A549 (cell line): ENCODE measurements around the gene AKR1C1. TPM values are rescaled to one million over a fixed set of nuclear protein-coding genes. Genes with fewer than 3 reads are reported as not detected.

ENCODE experiments used
- ATAC-seq, 2 experiments: fragments of 200-7000 bp in 1 of 2; fragments of >200 bp in 1 of 2; cut with Nextera tagmentation in 1 of 2; cut with Tn5 transposase in 1 of 2; 3 replicates each; pipeline versions ENCODE4 v1.8.0 to v1.9.1; 2018 to 2020; ENCODE audit warnings: mild to moderate bottlenecking in 1 of 2, moderate library complexity in 1 of 2
- CTCF ChIA-PET: fragments of 300-600 bp; sonication (Branson Sonifier 250); formaldehyde crosslinking; extraction: SDS; loops from one replicate; lab custom pipeline; 2021; ENCODE audit warnings: antibody characterized with exemption, inconsistent platforms; lab: Yijun Ruan, JAX
- POLR2A ChIA-PET: fragments of 350-600 bp; formaldehyde crosslinking; extraction: SDS; loops from one replicate; lab custom pipeline; 2021; ENCODE audit warnings: antibody characterized with exemption, inconsistent platforms; lab: Yijun Ruan, JAX
- DNase-seq, 2 experiments: peaks; one replicate each; pipeline versions ENCODE4 v3.0.0 to v3.0.0-alpha.2; 2011 to 2016; ENCODE audit warnings: low read depth in 1 of 2, low spot score in 1 of 2
- FAIRE-seq: peaks from 2 replicates; lab custom pipeline; 2011; peaks lifted over from hg19 to GRCh38; lab: Jason Lieb, UNC
- H3K27ac ChIP-seq, 2 experiments: fragments of >200 bp; sonication (Bioruptor Twin); formaldehyde crosslinking; 3 replicates each; pipeline ENCODE4 v1.5.1; 2016 to 2017
- H3K4me1 ChIP-seq: fragments of >200 bp; sonication (Bioruptor Twin); formaldehyde crosslinking; 3 replicates; pipeline ENCODE4 v1.6.1; 2016
- H3K4me2 ChIP-seq: fragments of >200 bp; sonication (Bioruptor Twin); formaldehyde crosslinking; 3 replicates; pipeline ENCODE4 v1.6.1; 2016
- H3K4me3 ChIP-seq: fragments of >200 bp; sonication (Bioruptor Twin); formaldehyde crosslinking; 3 replicates; pipeline ENCODE4 v1.5.1; 2016
- H3K9me3 ChIP-seq: fragments of >200 bp; sonication (Bioruptor Twin); formaldehyde crosslinking; 3 replicates; pipeline ENCODE4 v1.6.1; 2016
- CBX8 ChIP-seq: fragments of 200-600 bp; sonication (generic); IDR thresholded peaks from 2 replicates; pipeline ENCODE4 v1.6.1; 2016
- CHD2 ChIP-seq: fragments of 150-350 bp; IDR thresholded peaks from 2 replicates; pipeline ENCODE4 v1.6.1; 2014; ENCODE audit warnings: low read length; ENCODE audit not compliant: partially characterized antibody
- CHD4 ChIP-seq: fragments of 200-600 bp; sonication (generic); IDR thresholded peaks from 2 replicates; pipeline ENCODE4 v1.6.1; 2016; ENCODE audit warnings: antibody characterized with exemption, mild to moderate bottlenecking, borderline replicate concordance
- EHF ChIP-seq: fragments of 250-450 bp; sonication (Bioruptor Pico); IDR thresholded peaks from 2 replicates; pipeline ENCODE4 v1.5.0; 2020; ENCODE audit warnings: mild to moderate bottlenecking
- EHMT2 ChIP-seq: fragments of 200-600 bp; sonication (generic); IDR thresholded peaks from 2 replicates; pipeline ENCODE4 v1.6.1; 2016; ENCODE audit warnings: antibody characterized with exemption, low read depth, mild to moderate bottlenecking, moderate library complexity
- EP300 ChIP-seq, 2 experiments: fragments of >200 bp; sonication (Bioruptor Twin); formaldehyde crosslinking; IDR thresholded peaks; 2 replicates in 1 of 2; 3 replicates in 1 of 2; pipeline ENCODE4 v1.6.1; 2016 to 2017
- HMGXB4 ChIP-seq: fragments of 250-450 bp; sonication (Bioruptor Pico); IDR thresholded peaks from 2 replicates; pipeline ENCODE4 v1.5.0; 2021; ENCODE audit warnings: mild to moderate bottlenecking, moderate library complexity, borderline replicate concordance
- HOXB5 ChIP-seq: fragments of 250-450 bp; sonication (Bioruptor Pico); IDR thresholded peaks from 2 replicates; pipeline ENCODE4 v1.5.0; 2020; ENCODE audit warnings: mild to moderate bottlenecking, moderate library complexity
- JUN ChIP-seq, 2 experiments: fragments of >200 bp; sonication (Bioruptor Twin); formaldehyde crosslinking; IDR thresholded peaks; 2 replicates in 1 of 2; 3 replicates in 1 of 2; pipeline ENCODE4 v1.6.1; 2016 to 2017
- JUNB ChIP-seq: fragments of >200 bp; sonication (Bioruptor Twin); formaldehyde crosslinking; IDR thresholded peaks from 2 replicates; pipeline ENCODE4 v1.6.1; 2016
- KDM1A ChIP-seq: fragments of 200-600 bp; sonication (generic); IDR thresholded peaks from 2 replicates; pipeline ENCODE4 v1.6.1; 2016; ENCODE audit warnings: low read depth, mild to moderate bottlenecking
- MYC ChIP-seq: IDR thresholded peaks from 2 replicates; pipeline ENCODE4 v1.6.1; 2012; ENCODE audit warnings: mild to moderate bottlenecking, inconsistent platforms, low read length, improper control_type of control experiment, borderline replicate concordance
- NPAS2 ChIP-seq: fragments of 250-450 bp; sonication (Bioruptor Pico); IDR thresholded peaks from 2 replicates; pipeline ENCODE4 v1.8.0; 2022; ENCODE audit warnings: mild to moderate bottlenecking, moderate library complexity, borderline replicate concordance
- PBX3 ChIP-seq: IDR thresholded peaks from 2 replicates; pipeline ENCODE4 v1.6.1; 2012
- PHF8 ChIP-seq: fragments of 200-600 bp; sonication (generic); IDR thresholded peaks from 2 replicates; pipeline ENCODE4 v1.6.1; 2016; ENCODE audit warnings: low read depth, mild to moderate bottlenecking, antibody characterized with exemption, moderate library complexity, borderline replicate concordance
- POLR2A ChIP-seq: IDR thresholded peaks from 2 replicates; pipeline ENCODE4 v1.6.1; 2012; ENCODE audit warnings: mild to moderate bottlenecking, low read length
- POLR2AphosphoS2 ChIP-seq: conservative IDR thresholded peaks from 2 replicates; pipeline ENCODE4 v1.6.1; 2012; ENCODE audit warnings: low read length, improper control_type of control experiment, inconsistent platforms
- RCOR1 ChIP-seq: fragments of 150-350 bp; IDR thresholded peaks from 2 replicates; pipeline ENCODE4 v1.6.1; 2014; ENCODE audit warnings: antibody characterized with exemption, low read length, low read depth
- RFX5 ChIP-seq: fragments of 450-650 bp; IDR thresholded peaks from 2 replicates; pipeline ENCODE4 v1.7.1; 2014; ENCODE audit warnings: antibody characterized with exemption, mild to moderate bottlenecking, moderate library complexity
- RNF2 ChIP-seq: fragments of 200-600 bp; sonication (generic); IDR thresholded peaks from 2 replicates; pipeline ENCODE4 v1.6.1; 2016; ENCODE audit warnings: low read depth, mild to moderate bottlenecking, antibody characterized with exemption, moderate library complexity, borderline replicate concordance
- SMC3 ChIP-seq: fragments of >200 bp; sonication (Bioruptor Twin); formaldehyde crosslinking; IDR thresholded peaks from 3 replicates; pipeline ENCODE4 v1.6.1; 2018; ENCODE audit warnings: inconsistent platforms
- SREBF2 ChIP-seq: fragments of 450-650 bp; IDR thresholded peaks from 2 replicates; pipeline ENCODE4 v1.6.1; 2014; ENCODE audit warnings: mild to moderate bottlenecking, moderate library complexity
- TFCP2L1 ChIP-seq: fragments of 250-450 bp; sonication (Bioruptor Pico); IDR thresholded peaks from 2 replicates; pipeline ENCODE4 v1.5.0; 2021; ENCODE audit warnings: mild to moderate bottlenecking
- TP53 ChIP-seq: fragments of 250-450 bp; sonication (Bioruptor Pico); IDR thresholded peaks from 2 replicates; pipeline ENCODE4 v1.5.0; 2021; ENCODE audit warnings: mild to moderate bottlenecking, moderate library complexity
- ZFP36 ChIP-seq: fragments of 450-650 bp; IDR thresholded peaks from 2 replicates; pipeline ENCODE4 v1.6.1; 2014; ENCODE audit warnings: borderline replicate concordance; ENCODE audit not compliant: partially characterized antibody
- ZSCAN20 ChIP-seq: fragments of 250-450 bp; sonication (Bioruptor Pico); IDR thresholded peaks from 2 replicates; pipeline ENCODE4 v1.8.0; 2022; ENCODE audit warnings: mild to moderate bottlenecking, moderate library complexity
- WGBS: methylation state at CpG from one replicate; pipeline ENCODE4 v1.1.6; 2017; ENCODE audit errors: missing lambda C conversion rate; 5-methylcytosine and 5-hydroxymethylcytosine counted together
- polyA plus RNA-seq, 4 experiments: library from polyadenylated mRNA; depleted of rRNA in 3 of 4; stranded (reverse); fragments of >200 nt; fragmentation: RNase III in 1 of 4; extraction: RNeasy Plus Mini Kit Qiagen cat#74134 plus additional on column Dnase treatment in 1 of 4; gene quantifications; 2 replicates in 3 of 4; 3 replicates in 1 of 4; pipeline ENCODE4 v1.2.3, GENCODE V29; 2011 to 2017
- TF ChIP-seq, protein P1 (sequence below): fragments of 250-450 bp; sonication (Bioruptor Pico); IDR thresholded peaks from 2 replicates; pipeline ENCODE4 v1.5.0; 2020; ENCODE audit warnings: low read depth, mild to moderate bottlenecking, moderate library complexity
- TF ChIP-seq, protein P2 (sequence below): IDR thresholded peaks from 2 replicates; pipeline ENCODE4 v1.6.1; 2012
- TF ChIP-seq, protein P3 (sequence below): fragments of 200-600 bp; sonication (generic); IDR thresholded peaks from 2 replicates; pipeline ENCODE4 v1.6.1; 2016; ENCODE audit warnings: antibody characterized with exemption, mild to moderate bottlenecking, moderate library complexity
- TF ChIP-seq, protein P4 (sequence below): fragments of >200 bp; sonication (Bioruptor Twin); formaldehyde crosslinking; IDR thresholded peaks from 3 replicates; pipeline ENCODE4 v1.5.1; 2016

AKR1C1 gene
- polyA plus RNA-seq, 2 of the 4 experiments (the other 2 are of a cell fraction), result 970 to 1,148 TPM

DNA sequence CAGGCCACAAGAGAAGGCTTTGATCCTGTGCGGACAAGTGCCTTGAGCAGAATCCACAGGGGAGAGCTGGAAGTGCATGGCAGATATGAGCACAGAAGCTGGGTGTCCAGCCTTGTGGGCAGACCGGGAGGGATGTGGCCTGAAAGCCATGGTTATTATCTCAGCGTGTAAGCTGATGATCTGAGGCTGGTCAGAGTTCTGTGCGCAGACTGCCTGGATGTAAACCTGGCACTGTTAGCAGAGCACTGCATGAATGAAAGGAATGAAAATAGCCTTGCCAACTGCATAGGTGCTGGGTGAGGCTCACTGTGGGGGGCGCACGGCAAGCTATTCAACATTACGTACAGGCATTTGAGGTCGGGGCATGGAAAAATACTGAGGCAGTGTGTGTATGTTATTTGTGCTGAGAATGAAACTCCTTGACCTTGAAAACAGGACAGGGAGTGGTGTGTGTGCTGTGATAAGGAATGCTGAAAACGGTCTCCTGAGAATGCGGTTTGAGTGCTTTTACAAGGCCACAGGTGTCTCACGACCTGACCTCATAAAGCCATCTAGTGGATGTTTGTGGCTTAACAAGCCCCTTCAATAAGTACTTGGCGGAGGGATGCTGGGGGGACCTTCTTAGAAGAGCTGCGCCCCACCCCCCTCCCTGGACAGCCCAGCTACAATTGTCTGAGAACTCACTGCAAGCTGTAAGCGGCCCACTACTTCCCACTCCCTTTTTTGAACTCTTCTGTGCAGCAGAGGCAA, 18.7 kb downstream of the AKR1C1 start:
- H3K4me3 ChIP-seq, result no peak overlapping the region
- peak overlapping the region; percentile 58 for H3K4me2 ChIP-seq
- ChIA-PET CTCF (interaction anchor here (0.6 to 6.1 kb wide), 22 partner anchors 15 to 453 kb away, joined by 3 to 148 read pairs (median 4); partner anchors contain the start of gene AKR1E2), POLR2A (interaction anchor here (0.7 to 4.5 kb wide), 6 partner anchors 19 to 167 kb away, joined by 3 to 55 read pairs (median 3); partner anchors contain the start of gene AKR1C1)
- no peak for FAIRE-seq
- WGBS, result 9% methylated on average over 14 of the region's 14 CpGs
- peaks cover 81% of the 10 kb centered on the region for H3K4me1 ChIP-seq
- H3K9me3 ChIP-seq, result no peaks in the 10 kb centered on the region
- ATAC-seq, result peak; percentile 1 to 7
- DNase-seq, result peak in 1 of 2 experiments; percentile 94
- peak overlapping the region; percentile 81 to 93 for H3K27ac ChIP-seq
- no peak for TF ChIP-seq CBX8
- TF ChIP-seq, protein P1, sequence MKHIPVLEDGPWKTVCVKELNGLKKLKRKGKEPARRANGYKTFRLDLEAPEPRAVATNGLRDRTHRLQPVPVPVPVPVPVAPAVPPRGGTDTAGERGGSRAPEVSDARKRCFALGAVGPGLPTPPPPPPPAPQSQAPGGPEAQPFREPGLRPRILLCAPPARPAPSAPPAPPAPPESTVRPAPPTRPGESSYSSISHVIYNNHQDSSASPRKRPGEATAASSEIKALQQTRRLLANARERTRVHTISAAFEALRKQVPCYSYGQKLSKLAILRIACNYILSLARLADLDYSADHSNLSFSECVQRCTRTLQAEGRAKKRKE (CRISPR knock-in tag), result no peak
- no peak for TF ChIP-seq SREBF2
- TF ChIP-seq HOXB5 (CRISPR knock-in tag), result no peak
- TF ChIP-seq CHD4, result no peak
- no peak for TF ChIP-seq MYC
- TF ChIP-seq TP53 (CRISPR knock-in tag), result peak; percentile 67; the same call in 1 of the 2 replicates
- peak; percentile 25 for TF ChIP-seq CHD2
- 0 out of 2 replicates have a peak, but pooled peaks have one; percentile 55 for TF ChIP-seq HMGXB4 (CRISPR knock-in tag)
- TF ChIP-seq, protein P2, sequence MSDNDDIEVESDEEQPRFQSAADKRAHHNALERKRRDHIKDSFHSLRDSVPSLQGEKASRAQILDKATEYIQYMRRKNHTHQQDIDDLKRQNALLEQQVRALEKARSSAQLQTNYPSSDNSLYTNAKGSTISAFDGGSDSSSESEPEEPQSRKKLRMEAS, result 0 out of 2 replicates have a peak, but pooled peaks have one; percentile 21
- TF ChIP-seq TFCP2L1 (CRISPR knock-in tag), result peak; percentile 46; the same call in 1 of the 2 replicates
- no peak for TF ChIP-seq POLR2A
- TF ChIP-seq RNF2, result no peak
- no peak for TF ChIP-seq RFX5
- TF ChIP-seq PBX3, result no peak
- TF ChIP-seq EHF (CRISPR knock-in tag), result 0 out of 2 replicates have a peak, but pooled peaks have one; percentile 32
- no peak for TF ChIP-seq RCOR1
- no peak for TF ChIP-seq JUNB
- no peak for TF ChIP-seq NPAS2 (CRISPR knock-in tag)
- TF ChIP-seq, protein P3, sequence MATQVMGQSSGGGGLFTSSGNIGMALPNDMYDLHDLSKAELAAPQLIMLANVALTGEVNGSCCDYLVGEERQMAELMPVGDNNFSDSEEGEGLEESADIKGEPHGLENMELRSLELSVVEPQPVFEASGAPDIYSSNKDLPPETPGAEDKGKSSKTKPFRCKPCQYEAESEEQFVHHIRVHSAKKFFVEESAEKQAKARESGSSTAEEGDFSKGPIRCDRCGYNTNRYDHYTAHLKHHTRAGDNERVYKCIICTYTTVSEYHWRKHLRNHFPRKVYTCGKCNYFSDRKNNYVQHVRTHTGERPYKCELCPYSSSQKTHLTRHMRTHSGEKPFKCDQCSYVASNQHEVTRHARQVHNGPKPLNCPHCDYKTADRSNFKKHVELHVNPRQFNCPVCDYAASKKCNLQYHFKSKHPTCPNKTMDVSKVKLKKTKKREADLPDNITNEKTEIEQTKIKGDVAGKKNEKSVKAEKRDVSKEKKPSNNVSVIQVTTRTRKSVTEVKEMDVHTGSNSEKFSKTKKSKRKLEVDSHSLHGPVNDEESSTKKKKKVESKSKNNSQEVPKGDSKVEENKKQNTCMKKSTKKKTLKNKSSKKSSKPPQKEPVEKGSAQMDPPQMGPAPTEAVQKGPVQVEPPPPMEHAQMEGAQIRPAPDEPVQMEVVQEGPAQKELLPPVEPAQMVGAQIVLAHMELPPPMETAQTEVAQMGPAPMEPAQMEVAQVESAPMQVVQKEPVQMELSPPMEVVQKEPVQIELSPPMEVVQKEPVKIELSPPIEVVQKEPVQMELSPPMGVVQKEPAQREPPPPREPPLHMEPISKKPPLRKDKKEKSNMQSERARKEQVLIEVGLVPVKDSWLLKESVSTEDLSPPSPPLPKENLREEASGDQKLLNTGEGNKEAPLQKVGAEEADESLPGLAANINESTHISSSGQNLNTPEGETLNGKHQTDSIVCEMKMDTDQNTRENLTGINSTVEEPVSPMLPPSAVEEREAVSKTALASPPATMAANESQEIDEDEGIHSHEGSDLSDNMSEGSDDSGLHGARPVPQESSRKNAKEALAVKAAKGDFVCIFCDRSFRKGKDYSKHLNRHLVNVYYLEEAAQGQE, result peak; percentile 8; the same call in 1 of the 2 replicates
- peak in 1 of 2 experiments; percentile 42; a peak in 1 of 5 replicates for TF ChIP-seq EP300 (IDR thresholded peaks at IDR 0.05)
- TF ChIP-seq, protein P4, sequence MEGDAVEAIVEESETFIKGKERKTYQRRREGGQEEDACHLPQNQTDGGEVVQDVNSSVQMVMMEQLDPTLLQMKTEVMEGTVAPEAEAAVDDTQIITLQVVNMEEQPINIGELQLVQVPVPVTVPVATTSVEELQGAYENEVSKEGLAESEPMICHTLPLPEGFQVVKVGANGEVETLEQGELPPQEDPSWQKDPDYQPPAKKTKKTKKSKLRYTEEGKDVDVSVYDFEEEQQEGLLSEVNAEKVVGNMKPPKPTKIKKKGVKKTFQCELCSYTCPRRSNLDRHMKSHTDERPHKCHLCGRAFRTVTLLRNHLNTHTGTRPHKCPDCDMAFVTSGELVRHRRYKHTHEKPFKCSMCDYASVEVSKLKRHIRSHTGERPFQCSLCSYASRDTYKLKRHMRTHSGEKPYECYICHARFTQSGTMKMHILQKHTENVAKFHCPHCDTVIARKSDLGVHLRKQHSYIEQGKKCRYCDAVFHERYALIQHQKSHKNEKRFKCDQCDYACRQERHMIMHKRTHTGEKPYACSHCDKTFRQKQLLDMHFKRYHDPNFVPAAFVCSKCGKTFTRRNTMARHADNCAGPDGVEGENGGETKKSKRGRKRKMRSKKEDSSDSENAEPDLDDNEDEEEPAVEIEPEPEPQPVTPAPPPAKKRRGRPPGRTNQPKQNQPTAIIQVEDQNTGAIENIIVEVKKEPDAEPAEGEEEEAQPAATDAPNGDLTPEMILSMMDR, result peak; percentile 51
- peak; percentile 77 for TF ChIP-seq SMC3
- TF ChIP-seq ZFP36, result no peak
- TF ChIP-seq POLR2AphosphoS2, result peak; percentile 100
- TF ChIP-seq PHF8, result no peak
- TF ChIP-seq EHMT2, result no peak
- no peak for TF ChIP-seq KDM1A
- TF ChIP-seq ZSCAN20 (CRISPR knock-in tag), result no peak
- TF ChIP-seq JUN (IDR thresholded peaks at IDR 0.05), result peak; percentile 47 to 76; a peak in 4 of 5 replicates
